Esophagus muscularis mucosa (tissue), 4 donors: Measurements from ENCODE around the gene TMEM115.

Experiments used
- EP300 ChIP-seq: sonication (generic); formaldehyde crosslinking; IDR thresholded peaks from one replicate; pipeline ENCODE4 v1.6.1; 2017; ENCODE audit warnings: antibody characterized with exemption
- POLR2AphosphoS5 ChIP-seq, 2 donors: sonication (generic); formaldehyde crosslinking; IDR thresholded peaks; one replicate each; pipeline ENCODE4 v1.6.1; 2017; ENCODE audit warnings: antibody characterized with exemption in 2 of 2
- TF ChIP-seq, protein P1 (sequence below), 3 experiments: fragments of 200-600 bp in 2 of 3; fragments of 450-650 bp in 1 of 3; sonication (generic) in 2 of 3; IDR thresholded peaks; one replicate each; pipeline ENCODE4 v1.5.1; 2017 to 2019; ENCODE audit warnings: antibody characterized with exemption in 3 of 3, mild to moderate bottlenecking in 2 of 3, moderate library complexity in 1 of 3

DNA sequence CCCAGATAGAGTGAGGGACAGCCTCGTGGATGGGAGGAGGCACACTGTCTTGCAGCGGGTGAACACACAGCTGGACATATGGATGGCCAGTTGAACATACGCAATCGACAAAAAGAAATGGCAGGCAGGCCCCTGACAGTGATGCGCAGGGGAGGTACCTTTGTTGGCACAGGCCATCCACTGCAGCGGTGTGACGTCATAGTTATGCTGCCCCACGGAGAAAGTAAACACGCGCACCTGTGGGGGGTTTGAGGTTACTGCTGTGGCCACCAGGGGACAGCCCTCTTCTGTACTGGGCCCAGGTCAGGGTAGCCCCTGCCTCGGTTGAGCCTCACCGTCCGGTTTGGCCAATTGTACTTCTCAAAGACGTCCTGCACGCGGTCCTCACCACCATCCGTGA, 19.4 kb upstream of the TMEM115 start:
- TF ChIP-seq EP300 (no peak), POLR2AphosphoS5 (IDR thresholded peaks at IDR 0.05) (no peak)
- TF ChIP-seq, protein P1, sequence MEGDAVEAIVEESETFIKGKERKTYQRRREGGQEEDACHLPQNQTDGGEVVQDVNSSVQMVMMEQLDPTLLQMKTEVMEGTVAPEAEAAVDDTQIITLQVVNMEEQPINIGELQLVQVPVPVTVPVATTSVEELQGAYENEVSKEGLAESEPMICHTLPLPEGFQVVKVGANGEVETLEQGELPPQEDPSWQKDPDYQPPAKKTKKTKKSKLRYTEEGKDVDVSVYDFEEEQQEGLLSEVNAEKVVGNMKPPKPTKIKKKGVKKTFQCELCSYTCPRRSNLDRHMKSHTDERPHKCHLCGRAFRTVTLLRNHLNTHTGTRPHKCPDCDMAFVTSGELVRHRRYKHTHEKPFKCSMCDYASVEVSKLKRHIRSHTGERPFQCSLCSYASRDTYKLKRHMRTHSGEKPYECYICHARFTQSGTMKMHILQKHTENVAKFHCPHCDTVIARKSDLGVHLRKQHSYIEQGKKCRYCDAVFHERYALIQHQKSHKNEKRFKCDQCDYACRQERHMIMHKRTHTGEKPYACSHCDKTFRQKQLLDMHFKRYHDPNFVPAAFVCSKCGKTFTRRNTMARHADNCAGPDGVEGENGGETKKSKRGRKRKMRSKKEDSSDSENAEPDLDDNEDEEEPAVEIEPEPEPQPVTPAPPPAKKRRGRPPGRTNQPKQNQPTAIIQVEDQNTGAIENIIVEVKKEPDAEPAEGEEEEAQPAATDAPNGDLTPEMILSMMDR (IDR thresholded peaks at IDR 0.05): no peak
